SHP77 (cell line): ENCODE results near the gene DPY19L3.
"Not testable (repeated sequence)": the region's sequence is repeated elsewhere in the genome, so short reads cannot be mapped to it uniquely, and the experiment has no call there.

Experiments used
- DNase-seq, 2 experiments: peaks; one replicate each; lab custom pipeline; 2025; lab: John Stamatoyannopoulos, UW

The DPY19L3 gene

GRCh38 chr19:32405431-32406160 lies at the start of gene DPY19L3:
Gene DPY19L3 (plus strand): TSS chr19:32405770. CDS start chr19:32408254, 2,484 bp downstream.
- DNase-seq: peak; percentile 78 to 89

- DNase-seq: no peak
Measured at GRCh38 chr19:32357720-32358119, 47.9 kb upstream of the DPY19L3 start.

- no peak for DNase-seq
Measured at GRCh38 chr19:32358321-32358720, 47.2 kb upstream of the DPY19L3 start.

GRCh38 chr19:32359581-32359980 lies 46.0 kb upstream of the DPY19L3 start:
- DNase-seq: no peak

GRCh38 chr19:32361574-32362317 lies 43.8 kb upstream of the DPY19L3 start:
- DNase-seq: no peak

GRCh38 chr19:32362318-32362691 lies 43.3 kb upstream of the DPY19L3 start:
- no peak for DNase-seq

- DNase-seq: no peak
Measured at GRCh38 chr19:32363175-32363574, 42.4 kb upstream of the DPY19L3 start.

- no peak for DNase-seq
Measured at GRCh38 chr19:32363632-32364031, 41.9 kb upstream of the DPY19L3 start.

- DNase-seq: no peak
Measured at GRCh38 chr19:32364040-32364439, 41.5 kb upstream of the DPY19L3 start.

GRCh38 chr19:32367063-32367462 lies 38.5 kb upstream of the DPY19L3 start:
- DNase-seq: no peak

GRCh38 chr19:32367948-32368536 lies 37.5 kb upstream of the DPY19L3 start:
- DNase-seq: no peak

GRCh38 chr19:32368787-32369186 lies 36.8 kb upstream of the DPY19L3 start:
- no peak for DNase-seq

GRCh38 chr19:32372726-32373517 lies 32.6 kb upstream of the DPY19L3 start:
- DNase-seq: no peak

GRCh38 chr19:32373585-32374295 lies 31.8 kb upstream of the DPY19L3 start:
- DNase-seq: peak; percentile 86 to 89

- not testable (repeated sequence) for DNase-seq
Measured at GRCh38 chr19:32374362-32374761, 31.2 kb upstream of the DPY19L3 start.

GRCh38 chr19:32377088-32377487 lies 28.5 kb upstream of the DPY19L3 start:
- not testable (repeated sequence) for DNase-seq

- DNase-seq: no peak
Measured at GRCh38 chr19:32380269-32380668, 25.3 kb upstream of the DPY19L3 start.

- no peak for DNase-seq
Measured at GRCh38 chr19:32387701-32388392, 17.7 kb upstream of the DPY19L3 start.

- DNase-seq: no peak
Measured at GRCh38 chr19:32388393-32388855, 17.1 kb upstream of the DPY19L3 start.

GRCh38 chr19:32392901-32393300 lies 12.7 kb upstream of the DPY19L3 start:
- DNase-seq: no peak
